ENCODE data around the gene VCAN. TPM values are rescaled to one million over a fixed set of nuclear protein-coding genes. Genes with fewer than 3 reads are reported as not detected.

The VCAN gene
- total RNA-seq, 6 donors from 2014 or later, result 73.3 to 254 (median 121) TPM

GRCh38 chr5:83447533-83447932 is 24.0 kb upstream of the VCAN start:
- WGBS, 2 donors, result 76 to 80% methylated on average over 1 of the region's 1 CpG
- Histone ChIP-seq H3K27ac (no peak overlapping the region), H3K9me3 (no peaks in the 10 kb centered on the region), H3K27me3 (no peaks in the 10 kb centered on the region), H3K4me3 (no peak overlapping the region), H3K4me1 (peaks cover 0 to 5% (median 0%) of the 10 kb centered on the region in 4 donors), H3K36me3 (no peaks in the 10 kb centered on the region)
- no peak for TF ChIP-seq EP300 (IDR thresholded peaks at IDR 0.05)
- TF ChIP-seq POLR2AphosphoS5 (IDR thresholded peaks at IDR 0.05), result no peak
- TF ChIP-seq CTCF (IDR thresholded peaks at IDR 0.05), result no peak
- TF ChIP-seq POLR2A (IDR thresholded peaks at IDR 0.05), result no peak
- no peak for DNase-seq
- ATAC-seq (ENCODE audit: low FRiP score in 2 of 2), result no peak

GRCh38 chr5:83450183-83450966 is 21.2 kb upstream of the VCAN start:
- Histone ChIP-seq H3K9me3 (peaks cover 3 to 9% (median 6%) of the 10 kb centered on the region in 4 donors), H3K4me1 (peaks cover 0 to 5% (median 0%) of the 10 kb centered on the region in 4 donors), H3K27ac (no peak overlapping the region), H3K4me3 (no peak overlapping the region), H3K36me3 (no peaks in the 10 kb centered on the region), H3K27me3 (no peaks in the 10 kb centered on the region)
- TF ChIP-seq POLR2A (IDR thresholded peaks at IDR 0.05) (no peak), EP300 (IDR thresholded peaks at IDR 0.05) (peak in 1 of 4 donors; percentile 16), POLR2AphosphoS5 (IDR thresholded peaks at IDR 0.05) (peak in 1 of 2 donors; percentile 20), CTCF (IDR thresholded peaks at IDR 0.05) (no peak)
- no peak for DNase-seq
- ATAC-seq (ENCODE audit: low FRiP score in 2 of 2), result no peak
- WGBS, 2 donors, result 40 to 55% methylated on average over 4 of the region's 4 CpGs

GRCh38 chr5:83450967-83451248 is 20.6 kb upstream of the VCAN start:
- no peaks in the 10 kb centered on the region for H3K27me3 ChIP-seq
- H3K9me3 ChIP-seq, result peaks cover 3 to 9% (median 6%) of the 10 kb centered on the region in 4 donors
- no peak for ATAC-seq (ENCODE audit: low FRiP score in 2 of 2)
- H3K36me3 ChIP-seq, result no peaks in the 10 kb centered on the region
- TF ChIP-seq POLR2A (IDR thresholded peaks at IDR 0.05) (no peak), POLR2AphosphoS5 (IDR thresholded peaks at IDR 0.05) (no peak), EP300 (IDR thresholded peaks at IDR 0.05) (no peak), CTCF (IDR thresholded peaks at IDR 0.05) (no peak)
- no peak for DNase-seq
- no peak overlapping the region for H3K4me3 ChIP-seq
- H3K4me1 ChIP-seq, result peaks cover 0 to 5% (median 0%) of the 10 kb centered on the region in 4 donors
- H3K27ac ChIP-seq, result no peak overlapping the region

GRCh38 chr5:83451955-83452354 is 19.6 kb upstream of the VCAN start:
- DNase-seq (no peak), ATAC-seq (ENCODE audit: low FRiP score in 2 of 2) (no peak)

More at GRCh38 chr5:83451955-83452354, 19.6 kb upstream of the VCAN start:
- Histone ChIP-seq H3K27me3 (no peaks in the 10 kb centered on the region), H3K36me3 (no peaks in the 10 kb centered on the region), H3K27ac (no peak overlapping the region), H3K4me3 (no peak overlapping the region), H3K9me3 (peaks cover 3 to 9% (median 6%) of the 10 kb centered on the region in 4 donors), H3K4me1 (peaks cover 0 to 5% (median 0%) of the 10 kb centered on the region in 4 donors)
- no peak for TF ChIP-seq EP300 (IDR thresholded peaks at IDR 0.05)
- TF ChIP-seq POLR2AphosphoS5 (IDR thresholded peaks at IDR 0.05), result no peak
- no peak for TF ChIP-seq POLR2A (IDR thresholded peaks at IDR 0.05)
- no peak for TF ChIP-seq CTCF (IDR thresholded peaks at IDR 0.05)
